HL-60 (cell line): ENCODE measurements around the gene SYNM.

ENCODE experiments used
- TF ChIP-seq, protein P1 (sequence below): IDR thresholded peaks from one replicate; pipeline ENCODE4 v1.5.1; 2011; ENCODE audit warnings: low read length, control low read depth, inconsistent platforms; ENCODE audit not compliant: insufficient read depth
- TF ChIP-seq, protein P2 (sequence below): IDR thresholded peaks from 2 replicates; pipeline ENCODE4 v1.6.1; 2012; ENCODE audit warnings: low read depth; ENCODE audit not compliant: insufficient replicate concordance

DNA sequence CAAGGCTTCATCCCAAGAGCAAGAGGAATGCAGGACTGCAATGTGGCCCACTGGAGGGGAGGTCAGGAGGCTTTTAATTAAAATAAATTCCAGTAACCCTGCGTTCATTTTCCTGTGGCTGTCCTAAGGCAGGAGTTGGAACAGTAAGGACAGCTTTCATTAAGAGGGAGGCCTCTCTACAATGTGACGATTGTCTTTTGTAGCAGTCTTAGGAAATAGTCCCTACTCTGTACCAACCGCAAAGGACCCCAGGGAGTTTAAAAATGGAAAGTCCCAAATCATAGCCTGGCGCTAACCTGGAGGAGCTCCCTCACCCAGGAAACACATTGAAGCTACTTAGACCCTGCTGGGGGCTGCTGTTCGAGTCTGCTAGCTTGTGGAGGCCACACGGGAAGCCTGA lies 62.8 kb downstream of the SYNM start:
- TF ChIP-seq, protein P1, sequence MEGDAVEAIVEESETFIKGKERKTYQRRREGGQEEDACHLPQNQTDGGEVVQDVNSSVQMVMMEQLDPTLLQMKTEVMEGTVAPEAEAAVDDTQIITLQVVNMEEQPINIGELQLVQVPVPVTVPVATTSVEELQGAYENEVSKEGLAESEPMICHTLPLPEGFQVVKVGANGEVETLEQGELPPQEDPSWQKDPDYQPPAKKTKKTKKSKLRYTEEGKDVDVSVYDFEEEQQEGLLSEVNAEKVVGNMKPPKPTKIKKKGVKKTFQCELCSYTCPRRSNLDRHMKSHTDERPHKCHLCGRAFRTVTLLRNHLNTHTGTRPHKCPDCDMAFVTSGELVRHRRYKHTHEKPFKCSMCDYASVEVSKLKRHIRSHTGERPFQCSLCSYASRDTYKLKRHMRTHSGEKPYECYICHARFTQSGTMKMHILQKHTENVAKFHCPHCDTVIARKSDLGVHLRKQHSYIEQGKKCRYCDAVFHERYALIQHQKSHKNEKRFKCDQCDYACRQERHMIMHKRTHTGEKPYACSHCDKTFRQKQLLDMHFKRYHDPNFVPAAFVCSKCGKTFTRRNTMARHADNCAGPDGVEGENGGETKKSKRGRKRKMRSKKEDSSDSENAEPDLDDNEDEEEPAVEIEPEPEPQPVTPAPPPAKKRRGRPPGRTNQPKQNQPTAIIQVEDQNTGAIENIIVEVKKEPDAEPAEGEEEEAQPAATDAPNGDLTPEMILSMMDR, result no peak
- TF ChIP-seq, protein P2, sequence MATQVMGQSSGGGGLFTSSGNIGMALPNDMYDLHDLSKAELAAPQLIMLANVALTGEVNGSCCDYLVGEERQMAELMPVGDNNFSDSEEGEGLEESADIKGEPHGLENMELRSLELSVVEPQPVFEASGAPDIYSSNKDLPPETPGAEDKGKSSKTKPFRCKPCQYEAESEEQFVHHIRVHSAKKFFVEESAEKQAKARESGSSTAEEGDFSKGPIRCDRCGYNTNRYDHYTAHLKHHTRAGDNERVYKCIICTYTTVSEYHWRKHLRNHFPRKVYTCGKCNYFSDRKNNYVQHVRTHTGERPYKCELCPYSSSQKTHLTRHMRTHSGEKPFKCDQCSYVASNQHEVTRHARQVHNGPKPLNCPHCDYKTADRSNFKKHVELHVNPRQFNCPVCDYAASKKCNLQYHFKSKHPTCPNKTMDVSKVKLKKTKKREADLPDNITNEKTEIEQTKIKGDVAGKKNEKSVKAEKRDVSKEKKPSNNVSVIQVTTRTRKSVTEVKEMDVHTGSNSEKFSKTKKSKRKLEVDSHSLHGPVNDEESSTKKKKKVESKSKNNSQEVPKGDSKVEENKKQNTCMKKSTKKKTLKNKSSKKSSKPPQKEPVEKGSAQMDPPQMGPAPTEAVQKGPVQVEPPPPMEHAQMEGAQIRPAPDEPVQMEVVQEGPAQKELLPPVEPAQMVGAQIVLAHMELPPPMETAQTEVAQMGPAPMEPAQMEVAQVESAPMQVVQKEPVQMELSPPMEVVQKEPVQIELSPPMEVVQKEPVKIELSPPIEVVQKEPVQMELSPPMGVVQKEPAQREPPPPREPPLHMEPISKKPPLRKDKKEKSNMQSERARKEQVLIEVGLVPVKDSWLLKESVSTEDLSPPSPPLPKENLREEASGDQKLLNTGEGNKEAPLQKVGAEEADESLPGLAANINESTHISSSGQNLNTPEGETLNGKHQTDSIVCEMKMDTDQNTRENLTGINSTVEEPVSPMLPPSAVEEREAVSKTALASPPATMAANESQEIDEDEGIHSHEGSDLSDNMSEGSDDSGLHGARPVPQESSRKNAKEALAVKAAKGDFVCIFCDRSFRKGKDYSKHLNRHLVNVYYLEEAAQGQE, result no peak
